GM12864 (cell line): ENCODE measurements around the gene ADORA2A.
A peak's percentile ranks its signal among the peaks of the same experiment; 100 is the strongest.

ENCODE experiments used
- DNase-seq: peaks from one replicate; pipeline ENCODE4 v3.0.0-alpha.2; 2011; ENCODE audit warnings: low read depth
- H3K4me3 ChIP-seq: 2 replicates; pipeline ENCODE4 v1.5.1; 2011; ENCODE audit warnings: mild to moderate bottlenecking, low read depth, low read length, control low read depth
- TF ChIP-seq, protein P1 (sequence below): IDR thresholded peaks from 2 replicates; pipeline ENCODE4 v1.5.1; 2011; ENCODE audit warnings: low read depth, mild to moderate bottlenecking, moderate library complexity, low read length, control low read depth, inconsistent platforms; ENCODE audit errors: missing control alignments

Gene ADORA2A

DNA sequence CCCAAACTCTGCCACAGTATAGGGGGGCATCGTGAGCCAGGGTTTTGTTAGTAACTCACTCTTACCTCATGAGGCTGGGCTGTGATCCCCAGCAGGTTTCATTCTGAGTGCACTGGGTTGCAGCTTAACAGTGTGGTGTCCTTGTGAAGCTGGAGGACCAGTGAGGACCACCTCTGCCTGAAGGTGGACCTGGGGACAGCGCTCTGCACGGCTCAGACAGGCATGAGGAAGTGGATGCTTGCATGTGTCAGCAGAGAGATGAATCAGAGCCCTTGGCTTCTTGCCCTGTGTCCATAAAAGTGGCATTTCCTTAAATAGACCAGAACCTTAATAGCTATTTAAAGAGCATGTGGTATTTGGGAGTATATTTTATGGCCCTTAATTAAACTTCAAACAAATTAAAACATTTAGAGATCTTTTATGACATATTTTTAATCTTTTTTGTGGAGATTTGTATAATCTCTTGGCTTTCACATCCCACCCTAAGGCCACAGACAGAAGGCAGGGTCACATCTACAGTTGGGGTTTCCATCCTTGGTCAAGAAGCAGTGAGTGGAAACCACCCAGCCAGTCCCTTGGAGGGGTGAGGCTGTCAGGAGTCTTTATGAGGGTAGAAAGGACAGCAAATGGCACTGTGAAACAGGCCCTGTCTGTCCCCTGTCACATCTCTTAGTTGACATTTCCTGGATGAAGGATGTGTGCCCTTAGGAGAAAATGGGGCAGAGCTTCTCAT is 24.8 kb upstream of the ADORA2A start:
- TF ChIP-seq, protein P1, sequence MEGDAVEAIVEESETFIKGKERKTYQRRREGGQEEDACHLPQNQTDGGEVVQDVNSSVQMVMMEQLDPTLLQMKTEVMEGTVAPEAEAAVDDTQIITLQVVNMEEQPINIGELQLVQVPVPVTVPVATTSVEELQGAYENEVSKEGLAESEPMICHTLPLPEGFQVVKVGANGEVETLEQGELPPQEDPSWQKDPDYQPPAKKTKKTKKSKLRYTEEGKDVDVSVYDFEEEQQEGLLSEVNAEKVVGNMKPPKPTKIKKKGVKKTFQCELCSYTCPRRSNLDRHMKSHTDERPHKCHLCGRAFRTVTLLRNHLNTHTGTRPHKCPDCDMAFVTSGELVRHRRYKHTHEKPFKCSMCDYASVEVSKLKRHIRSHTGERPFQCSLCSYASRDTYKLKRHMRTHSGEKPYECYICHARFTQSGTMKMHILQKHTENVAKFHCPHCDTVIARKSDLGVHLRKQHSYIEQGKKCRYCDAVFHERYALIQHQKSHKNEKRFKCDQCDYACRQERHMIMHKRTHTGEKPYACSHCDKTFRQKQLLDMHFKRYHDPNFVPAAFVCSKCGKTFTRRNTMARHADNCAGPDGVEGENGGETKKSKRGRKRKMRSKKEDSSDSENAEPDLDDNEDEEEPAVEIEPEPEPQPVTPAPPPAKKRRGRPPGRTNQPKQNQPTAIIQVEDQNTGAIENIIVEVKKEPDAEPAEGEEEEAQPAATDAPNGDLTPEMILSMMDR: no peak
- no peak overlapping the region; the same call in 1 of the 2 replicates for H3K4me3 ChIP-seq
- DNase-seq: peak; percentile 27

DNA sequence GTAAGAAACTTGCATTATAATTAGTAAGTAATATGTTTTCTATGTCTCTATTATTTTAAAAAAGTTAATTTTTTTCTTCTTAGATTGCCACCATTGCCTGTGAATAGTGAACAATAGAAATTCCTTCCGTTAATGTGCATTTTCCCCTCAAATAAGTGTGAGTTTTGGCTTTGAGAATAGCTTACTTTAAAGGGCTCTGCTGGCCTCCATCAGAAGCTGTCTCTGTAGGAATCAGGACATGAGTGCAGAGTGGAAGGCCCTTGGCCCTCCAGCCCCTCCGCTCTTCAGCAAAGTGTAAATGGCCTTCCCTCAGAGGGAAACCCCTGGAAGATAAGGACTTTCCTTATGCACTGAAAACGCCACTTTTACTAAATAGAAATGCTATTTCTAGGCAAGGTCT is 24.1 kb upstream of the ADORA2A start:
- no peak overlapping the region for H3K4me3 ChIP-seq
- no peak for DNase-seq
- TF ChIP-seq, protein P1: no peak

DNA sequence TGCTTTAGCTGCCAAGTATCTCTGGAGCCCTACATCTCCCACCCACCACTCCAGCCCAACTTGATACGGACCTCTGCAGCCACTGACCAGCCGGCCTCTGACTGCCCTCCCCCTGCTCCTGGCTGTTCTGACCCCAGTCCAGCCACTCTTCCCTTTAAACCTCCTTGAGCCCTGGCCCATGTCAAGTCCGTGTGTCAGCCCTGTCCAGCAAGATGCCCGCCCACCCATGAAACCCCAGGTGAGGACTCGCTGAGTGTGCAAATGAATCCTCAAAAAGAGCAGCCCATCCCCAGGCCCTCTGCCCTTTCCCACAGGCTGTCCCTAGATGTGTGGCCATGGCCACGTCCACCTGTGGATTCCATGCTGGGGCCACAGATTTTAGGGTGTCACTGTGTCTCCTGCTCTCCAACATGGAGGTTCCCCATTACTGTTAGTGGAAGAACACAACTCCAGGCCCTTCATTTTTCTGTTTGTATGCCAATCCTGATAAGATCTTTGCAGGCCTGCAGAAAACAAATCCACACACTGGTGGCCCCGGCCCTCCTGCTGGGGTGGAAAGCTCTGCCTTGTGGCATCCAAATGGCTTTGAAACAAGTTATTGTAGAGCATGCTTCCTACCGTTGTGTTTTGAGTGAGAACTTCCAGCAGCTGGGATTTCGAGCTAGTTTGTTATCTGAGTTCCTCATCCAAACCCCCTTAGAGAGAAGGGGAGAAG is 22.7 kb upstream of the ADORA2A start:
- TF ChIP-seq, protein P1: no peak
- no peak for DNase-seq
- H3K4me3 ChIP-seq: no peak overlapping the region

DNA sequence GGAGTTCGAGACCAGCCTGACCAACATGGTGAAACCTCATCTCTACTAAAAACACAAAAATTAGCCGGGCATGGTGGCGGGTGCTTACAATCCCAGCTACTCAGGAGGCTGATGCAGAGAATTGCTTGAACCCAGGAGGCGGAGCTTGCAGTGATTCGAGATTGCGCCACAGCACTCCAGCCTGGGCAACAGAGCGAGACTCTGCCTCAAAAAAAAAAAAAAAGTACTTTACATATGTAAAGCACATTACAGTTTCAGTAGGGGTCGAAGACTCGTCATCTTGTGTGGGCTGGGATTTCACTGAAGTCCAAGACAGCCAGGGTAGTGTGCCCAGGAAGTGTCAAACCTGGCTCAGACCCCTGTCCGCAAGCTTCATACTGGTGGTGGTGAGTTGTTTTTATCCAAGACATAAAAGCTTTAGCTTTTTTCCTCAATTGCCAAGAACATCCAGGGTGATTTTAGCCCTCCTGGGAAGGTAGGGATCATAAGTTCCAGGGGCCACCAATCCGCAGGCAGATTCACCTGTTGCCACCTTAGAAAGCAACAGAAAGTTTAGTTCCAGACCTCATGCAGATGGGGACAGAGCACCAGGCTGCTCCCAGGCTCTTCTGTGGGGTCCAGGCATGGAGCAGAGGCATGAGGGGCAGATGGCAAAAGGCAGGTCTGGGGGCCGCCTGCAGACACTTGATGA is 21.6 kb upstream of the ADORA2A start:
- no peak overlapping the region for H3K4me3 ChIP-seq
- DNase-seq: no peak
- TF ChIP-seq, protein P1: no peak

DNA sequence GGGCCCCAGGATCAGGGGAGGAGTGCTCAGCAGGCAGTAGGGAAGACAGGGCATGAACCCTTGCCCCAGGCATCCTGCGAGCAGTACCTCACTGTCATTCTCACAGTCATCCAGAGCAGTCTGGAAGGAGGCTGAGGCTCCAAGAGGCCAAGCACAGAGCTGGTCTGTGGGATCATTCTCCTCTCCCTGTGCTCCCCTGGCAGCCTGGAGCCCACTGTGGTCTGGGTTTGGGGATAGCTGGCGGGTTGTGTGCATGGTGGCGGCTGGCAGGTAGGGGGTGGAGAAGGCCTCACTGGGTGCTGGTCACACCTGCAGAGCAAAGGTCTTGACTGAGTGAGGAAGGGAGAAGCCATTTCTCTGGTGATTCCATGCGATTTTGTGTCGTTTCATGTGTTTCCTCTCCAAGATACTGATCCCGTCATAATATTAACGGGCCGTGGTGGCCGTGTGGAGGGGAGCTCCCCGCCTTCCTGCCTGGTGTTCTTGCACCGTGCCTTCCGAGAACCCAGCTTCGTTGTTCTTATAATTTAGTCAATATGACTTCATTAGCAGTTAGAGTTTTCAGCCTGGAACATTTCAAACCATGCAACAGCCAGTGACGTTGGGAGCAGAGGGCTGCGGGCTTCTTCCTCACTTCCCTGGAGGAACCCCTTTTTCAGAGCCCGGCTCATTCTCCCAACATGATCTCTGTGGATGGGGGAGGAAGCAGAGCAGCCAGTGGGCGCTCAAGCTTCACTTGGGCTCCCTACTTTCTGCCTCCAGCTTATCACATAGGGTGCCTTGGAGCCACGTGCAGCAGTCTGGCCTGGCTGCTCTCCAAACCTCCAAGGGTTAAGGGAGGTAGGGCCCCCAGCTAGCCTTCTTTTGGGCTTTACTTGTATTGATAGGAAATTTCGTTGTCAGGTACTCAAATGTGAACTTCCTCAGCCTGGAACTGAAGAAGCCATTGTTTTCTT is 20.8 kb upstream of the ADORA2A start:
- no peak overlapping the region for H3K4me3 ChIP-seq
- no peak for DNase-seq
- TF ChIP-seq, protein P1: no peak

DNA sequence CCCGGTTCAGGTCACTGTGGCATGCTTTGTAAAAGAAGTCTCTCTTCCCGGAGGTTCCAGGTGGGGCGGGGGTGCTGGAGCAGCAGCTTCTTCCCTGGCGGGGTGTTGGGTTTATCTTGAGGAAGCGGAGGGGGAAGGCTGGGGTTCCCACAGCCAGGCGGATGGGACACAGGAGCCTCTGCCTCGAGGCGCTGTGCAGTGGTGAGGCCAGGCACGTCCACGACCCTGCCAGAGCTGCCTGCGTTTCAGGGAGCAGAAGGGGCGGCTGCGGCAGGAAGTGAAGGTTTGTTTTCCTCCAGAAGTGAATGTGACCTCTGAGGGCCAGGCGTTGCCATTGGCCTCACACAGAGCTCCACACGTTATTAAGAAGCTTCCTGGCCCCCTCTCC is 20.1 kb upstream of the ADORA2A start:
- TF ChIP-seq, protein P1: no peak
- H3K4me3 ChIP-seq: no peak overlapping the region
- no peak for DNase-seq
